ENCODE data around the gene APOL1.

GRCh38 chr22:36299911-36300310 lies 47.0 kb downstream of the APOL1 start:
- TF ChIP-seq EZH2 (IDR thresholded peaks at IDR 0.05; ENCODE audit: borderline replicate concordance, control insufficient read depth, low read depth, low read length) (no peak), USF1 (IDR thresholded peaks at IDR 0.05; ENCODE audit: borderline replicate concordance, extremely low read length, insufficient read depth, low read depth, low read length) (no peak), RAD21 (IDR thresholded peaks at IDR 0.05; ENCODE audit: insufficient read depth, low read depth, low read length) (no peak), RUNX3 (IDR thresholded peaks at IDR 0.05; ENCODE audit: low read length) (no peak), CTCF (IDR thresholded peaks at IDR 0.05 in 2 of 3, conservative IDR thresholded peaks at IDR 0.05 in 1 of 3; ENCODE audit: control insufficient read depth in 2 of 3, extremely low read depth in 1 of 3, insufficient read depth in 1 of 3, low read depth in 3 of 3, low read length in 3 of 3) (no peak), RFX5 (IDR thresholded peaks at IDR 0.05; ENCODE audit: low read depth, low read length) (no peak), CHD4 (IDR thresholded peaks at IDR 0.05) (no peak), JUNB (IDR thresholded peaks at IDR 0.05) (no peak), RELA (IDR thresholded peaks at IDR 0.05; ENCODE audit: borderline replicate concordance, partially characterized antibody) (no peak), EP300 (IDR thresholded peaks at IDR 0.05; ENCODE audit: borderline replicate concordance in 1 of 2, control insufficient read depth in 1 of 2, low read depth in 2 of 2, low read length in 2 of 2) (no peak), ZNF622 (IDR thresholded peaks at IDR 0.05) (no peak), ZNF24 (IDR thresholded peaks at IDR 0.05) (no peak), CHD2 (IDR thresholded peaks at IDR 0.05; ENCODE audit: borderline replicate concordance, low read depth, low read length) (no peak)
- TF ChIP-seq, protein P1, sequence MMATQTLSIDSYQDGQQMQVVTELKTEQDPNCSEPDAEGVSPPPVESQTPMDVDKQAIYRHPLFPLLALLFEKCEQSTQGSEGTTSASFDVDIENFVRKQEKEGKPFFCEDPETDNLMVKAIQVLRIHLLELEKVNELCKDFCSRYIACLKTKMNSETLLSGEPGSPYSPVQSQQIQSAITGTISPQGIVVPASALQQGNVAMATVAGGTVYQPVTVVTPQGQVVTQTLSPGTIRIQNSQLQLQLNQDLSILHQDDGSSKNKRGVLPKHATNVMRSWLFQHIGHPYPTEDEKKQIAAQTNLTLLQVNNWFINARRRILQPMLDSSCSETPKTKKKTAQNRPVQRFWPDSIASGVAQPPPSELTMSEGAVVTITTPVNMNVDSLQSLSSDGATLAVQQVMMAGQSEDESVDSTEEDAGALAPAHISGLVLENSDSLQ (IDR thresholded peaks at IDR 0.05): no peak
